HFF-Myc (cell line): Measurements from ENCODE around the gene MAP7D3.
A peak's percentile ranks its signal among the peaks of the same experiment; 100 is the strongest.

ENCODE experiments used
- DNase-seq: peaks from one replicate; pipeline ENCODE4 v3.0.0-alpha.2; 2011; ENCODE audit warnings: low read depth; ENCODE audit errors: extremely low read depth
- H3K4me3 ChIP-seq: replicated peaks from 2 replicates; pipeline ENCODE4 v1.5.1; 2011; ENCODE audit warnings: low read depth, mild to moderate bottlenecking, control low read depth, low read length
- CTCF ChIP-seq: IDR thresholded peaks from 2 replicates; pipeline ENCODE4 v1.5.1; 2012; ENCODE audit warnings: mild to moderate bottlenecking, low read depth, low read length, control low read depth; ENCODE audit errors: missing control alignments

MAP7D3 gene

GRCh38 chrX:136273986-136274385 lies 22.8 kb upstream of the MAP7D3 start:
- TF ChIP-seq CTCF = no peak
- DNase-seq = no peak
- no peak overlapping the region for H3K4me3 ChIP-seq

GRCh38 chrX:136272325-136272724 lies 21.1 kb upstream of the MAP7D3 start:
- H3K4me3 ChIP-seq = no peak overlapping the region
- no peak for DNase-seq

GRCh38 chrX:136271300-136271699 lies 20.1 kb upstream of the MAP7D3 start:
- TF ChIP-seq CTCF = no peak
- no peak overlapping the region for H3K4me3 ChIP-seq
- DNase-seq = no peak

More at GRCh38 chrX:136272325-136272724, 21.1 kb upstream of the MAP7D3 start:
- no peak for TF ChIP-seq CTCF

GRCh38 chrX:136269921-136270320 lies 18.7 kb upstream of the MAP7D3 start:
- no peak overlapping the region for H3K4me3 ChIP-seq
- no peak for DNase-seq
- no peak for TF ChIP-seq CTCF

- TF ChIP-seq CTCF = peak; percentile 66
- DNase-seq = no peak
These were observed 17.1 kb upstream of the MAP7D3 start for GRCh38 chrX:136268051-136269048.

GRCh38 chrX:136266828-136267227 lies 15.6 kb upstream of the MAP7D3 start:
- no peak for TF ChIP-seq CTCF

More at GRCh38 chrX:136268051-136269048, 17.1 kb upstream of the MAP7D3 start:
- no peak overlapping the region for H3K4me3 ChIP-seq

More at GRCh38 chrX:136266828-136267227, 15.6 kb upstream of the MAP7D3 start:
- DNase-seq = no peak
- no peak overlapping the region for H3K4me3 ChIP-seq
